IMR-90 (cell line): Measurements from ENCODE around the gene SPOCK3. TPM values are rescaled to one million over a fixed set of nuclear protein-coding genes. Genes with fewer than 3 reads are reported as not detected.

Source experiments
- ATAC-seq: fragments of 200-7000 bp; cut with Tn5 transposase; 2 replicates; pipeline ENCODE4 v1.9.1; 2020; ENCODE audit warnings: low read depth, mild to moderate bottlenecking, moderate library complexity
- BruUV-seq: library from RNA; stranded (reverse); fragments of 400-500 nt; replicated peaks from 2 replicates; lab custom pipeline; 2021; lab: Mats Ljungman, UMichigan
- CTCF ChIA-PET: fragments of 300-600 bp; formaldehyde crosslinking; extraction: SDS; loops from one replicate; lab custom pipeline; 2021; ENCODE audit warnings: antibody characterized with exemption; lab: Yijun Ruan, JAX
- POLR2A ChIA-PET: fragments of 300-600 bp; sonication (Branson Sonifier 250); formaldehyde crosslinking; loops from one replicate; lab custom pipeline; 2022; ENCODE audit warnings: antibody characterized with exemption; ENCODE audit not compliant: unreplicated experiment; lab: Charles Lee
- DNase-seq: peaks from one replicate; pipeline ENCODE4 v3.0.0; 2013
- H2AFZ ChIP-seq: replicated peaks from 2 replicates; pipeline ENCODE3; 2013; ENCODE audit warnings: low read length, mild to moderate bottlenecking; ENCODE audit not compliant: poor library complexity
- H2AK5ac ChIP-seq: 2 replicates; pipeline ENCODE4 v1.6.1; 2013; ENCODE audit warnings: low read depth, low read length, inconsistent platforms
- H2AK9ac ChIP-seq: replicated peaks from 2 replicates; pipeline ENCODE3; 2013; ENCODE audit warnings: mild to moderate bottlenecking, low read depth, low read length, moderate library complexity; ENCODE audit not compliant: poor library complexity
- H2BK120ac ChIP-seq: 2 replicates; pipeline ENCODE4 v1.6.1; 2013; ENCODE audit warnings: low read depth, low read length, inconsistent platforms
- H2BK15ac ChIP-seq: 3 replicates; pipeline ENCODE4 v1.6.1; 2013; ENCODE audit warnings: low read depth, low read length, inconsistent platforms
- H2BK20ac ChIP-seq: 2 replicates; pipeline ENCODE4 v1.6.1; 2013; ENCODE audit warnings: low read depth, mild to moderate bottlenecking, inconsistent platforms, low read length, moderate library complexity
- H2BK5ac ChIP-seq: 2 replicates; pipeline ENCODE4 v1.6.1; 2013; ENCODE audit warnings: mild to moderate bottlenecking, low read depth, low read length, inconsistent platforms; ENCODE audit not compliant: poor library complexity, severe bottlenecking
- H3K14ac ChIP-seq: replicated peaks from 2 replicates; pipeline ENCODE4 v1.6.1; 2013; ENCODE audit warnings: low read depth, low read length, inconsistent platforms
- H3K18ac ChIP-seq: 2 replicates; pipeline ENCODE4 v1.6.1; 2013; ENCODE audit warnings: low read depth, low read length, control low read depth
- H3K23ac ChIP-seq: 2 replicates; pipeline ENCODE4 v1.6.1; 2013; ENCODE audit warnings: low read depth, low read length, inconsistent platforms
- H3K27ac ChIP-seq: 2 replicates; pipeline ENCODE4 v1.5.1; 2013; ENCODE audit warnings: mild to moderate bottlenecking, control low read depth, low read length; ENCODE audit not compliant: insufficient read depth
- H3K27me3 ChIP-seq: 2 replicates; pipeline ENCODE4 v1.6.1; 2013; ENCODE audit warnings: low read length; ENCODE audit not compliant: control insufficient read depth, insufficient read depth
- H3K36me3 ChIP-seq: 2 replicates; pipeline ENCODE4 v1.6.1; 2013; ENCODE audit warnings: low read length, mixed read lengths; ENCODE audit not compliant: control insufficient read depth, insufficient read depth
- H3K4ac ChIP-seq: 2 replicates; pipeline ENCODE4 v1.6.1; 2013; ENCODE audit warnings: low read depth, low read length, inconsistent platforms
- H3K4me1 ChIP-seq: 2 replicates; pipeline ENCODE4 v1.6.1; 2013; ENCODE audit warnings: low read length, mixed read lengths; ENCODE audit not compliant: control insufficient read depth, insufficient read depth
- H3K4me2 ChIP-seq: 2 replicates; pipeline ENCODE4 v1.6.1; 2013; ENCODE audit warnings: low read depth, mild to moderate bottlenecking, control low read depth, low read length, moderate library complexity
- H3K4me3 ChIP-seq: 2 replicates; pipeline ENCODE4 v1.5.1; 2013; ENCODE audit warnings: low read depth, mild to moderate bottlenecking, control low read depth, low read length, moderate library complexity; ENCODE audit not compliant: insufficient read depth
- H3K56ac ChIP-seq: 2 replicates; pipeline ENCODE4 v1.6.1; 2013; ENCODE audit warnings: low read length, inconsistent platforms; ENCODE audit not compliant: insufficient read depth; ENCODE audit errors: extremely low read depth
- H3K79me1 ChIP-seq, 2 experiments: 2 replicates each; pipeline ENCODE4 v1.6.1; 2013; ENCODE audit warnings: low read length in 2 of 2, inconsistent platforms in 1 of 2, low read depth in 1 of 2
- H3K9ac ChIP-seq: 2 replicates; pipeline ENCODE4 v1.6.1; 2013; ENCODE audit warnings: low read depth, low read length, control low read depth
- H3K9me1 ChIP-seq: 2 replicates; pipeline ENCODE4 v1.6.1; 2013; ENCODE audit warnings: low read length, inconsistent platforms; ENCODE audit not compliant: insufficient read depth
- H3K9me3 ChIP-seq: 2 replicates; pipeline ENCODE4 v1.6.1; 2013; ENCODE audit warnings: low read length; ENCODE audit not compliant: control insufficient read depth, insufficient read depth
- H4K20me1 ChIP-seq: 2 replicates; pipeline ENCODE4 v1.6.1; 2013; ENCODE audit warnings: low read length, inconsistent platforms; ENCODE audit not compliant: insufficient read depth
- H4K5ac ChIP-seq: 2 replicates; pipeline ENCODE4 v1.6.1; 2013; ENCODE audit warnings: mild to moderate bottlenecking, low read depth, low read length, control low read depth
- H4K8ac ChIP-seq, 2 experiments: 2 replicates each; pipeline ENCODE4 v1.6.1; 2013; ENCODE audit warnings: low read depth in 2 of 2, low read length in 2 of 2, control low read depth in 1 of 2, inconsistent platforms in 1 of 2
- H4K91ac ChIP-seq: 2 replicates; pipeline ENCODE4 v1.6.1; 2013; ENCODE audit warnings: low read depth, low read length, inconsistent platforms; ENCODE audit not compliant: insufficient read depth
- BHLHE40 ChIP-seq: fragments of 150-350 bp; IDR thresholded peaks from 2 replicates; pipeline ENCODE4 v1.6.1; 2016; ENCODE audit warnings: mild to moderate bottlenecking, low read depth, low read length
- CEBPB ChIP-seq: IDR thresholded peaks from 2 replicates; pipeline ENCODE4 v1.6.1; 2012; ENCODE audit warnings: low read depth, low read length, improper control_type of control experiment
- CHD1 ChIP-seq: IDR thresholded peaks from 2 replicates; pipeline ENCODE4 v1.6.1; 2012; ENCODE audit warnings: low read depth, low read length, improper control_type of control experiment
- FOS ChIP-seq: fragments of 150-350 bp; IDR thresholded peaks from 2 replicates; pipeline ENCODE4 v1.6.1; 2016; ENCODE audit warnings: low read depth, low read length
- MAFK ChIP-seq: IDR thresholded peaks from 2 replicates; pipeline ENCODE4 v1.6.1; 2012; ENCODE audit warnings: low read depth, low read length, improper control_type of control experiment
- MAZ ChIP-seq: IDR thresholded peaks from 2 replicates; pipeline ENCODE4 v1.6.1; 2012; ENCODE audit warnings: low read depth, mild to moderate bottlenecking, low read length, improper control_type of control experiment, moderate library complexity, borderline replicate concordance
- MXI1 ChIP-seq: IDR thresholded peaks from 2 replicates; pipeline ENCODE4 v1.6.1; 2012; ENCODE audit warnings: low read depth, mild to moderate bottlenecking, low read length, moderate library complexity, borderline replicate concordance
- NFE2L2 ChIP-seq: fragments of 150-350 bp; IDR thresholded peaks from 2 replicates; pipeline ENCODE4 v1.6.1; 2016; ENCODE audit warnings: low read depth, mild to moderate bottlenecking, low read length
- POLR2A ChIP-seq: IDR thresholded peaks from 2 replicates; pipeline ENCODE4 v1.6.1; 2012; ENCODE audit warnings: mild to moderate bottlenecking, low read depth, low read length
- RAD21 ChIP-seq: IDR thresholded peaks from 2 replicates; pipeline ENCODE4 v1.6.1; 2012; ENCODE audit warnings: low read length, improper control_type of control experiment
- RCOR1 ChIP-seq: IDR thresholded peaks from 2 replicates; pipeline ENCODE4 v1.6.1; 2012; ENCODE audit warnings: mild to moderate bottlenecking, low read length, improper control_type of control experiment; ENCODE audit not compliant: insufficient replicate concordance
- RFX5 ChIP-seq: IDR thresholded peaks from 2 replicates; pipeline ENCODE4 v1.8.0; 2012; ENCODE audit warnings: low read depth, mild to moderate bottlenecking, low read length, moderate library complexity
- SMC3 ChIP-seq: fragments of 150-350 bp; IDR thresholded peaks from 2 replicates; pipeline ENCODE4 v1.6.1; 2016; ENCODE audit warnings: low read depth, mild to moderate bottlenecking, antibody characterized with exemption, low read length, moderate library complexity
- WGBS, 2 experiments: methylation state at CpG; one replicate each; pipeline versions ENCODE4 v1.1.5 to v1.1.7; 2013; ENCODE audit warnings: missing lambda C conversion rate in 2 of 2; ENCODE audit not compliant: insufficient read length in 1 of 2; ENCODE audit errors: extremely low coverage in 2 of 2; 5-methylcytosine and 5-hydroxymethylcytosine counted together
- dilution Hi-C: fragments of 300-500 bp; cut with HindIII; formaldehyde crosslinking; loops from one replicate; pipeline ENCODE4 v1.14.3; 2018; ENCODE audit warnings: low sequenced_read_pairs; ENCODE audit not compliant: unreplicated experiment
- in situ Hi-C: fragments of 300-500 bp; cut with MboI; formaldehyde crosslinking; loops from 3 replicates; pipeline ENCODE4 v1.14.3; 2019; ENCODE audit warnings: low sequenced_read_pairs, inconsistent platforms, mixed read lengths
- intact Hi-C: fragments of 100-400 bp; cut with micrococcal nuclease; formaldehyde crosslinking; loops from 2 replicates; pipeline ENCODE4 v1.10.0; 2022
- polyA plus RNA-seq, 3 experiments: library from polyadenylated mRNA; depleted of rRNA; stranded (reverse); fragments of >200 nt; gene quantifications; 2 replicates each; pipeline ENCODE4 v1.2.3, GENCODE V29; 2012; ENCODE audit warnings: low replicate concordance in 1 of 3
- total RNA-seq: library from RNA; depleted of rRNA; stranded (reverse); fragments of >200 nt; gene quantifications from 2 replicates; pipeline ENCODE4 v1.2.3, GENCODE V29; 2012
- TF ChIP-seq, protein P1 (sequence below): fragments of 150-350 bp; IDR thresholded peaks from 2 replicates; pipeline ENCODE4 v1.6.1; 2016; ENCODE audit warnings: low read depth, mild to moderate bottlenecking, low read length, moderate library complexity, borderline replicate concordance
- TF ChIP-seq, protein P2 (sequence below): conservative IDR thresholded peaks from 2 replicates; pipeline ENCODE4 v1.5.1; 2012; ENCODE audit warnings: mild to moderate bottlenecking, low read depth, low read length, improper control_type of control experiment
- TF ChIP-seq, protein P3 (sequence below): fragments of 150-350 bp; IDR thresholded peaks from 2 replicates; pipeline ENCODE4 v1.6.1; 2017; ENCODE audit warnings: mild to moderate bottlenecking, antibody characterized with exemption, low read length, low read depth

Gene SPOCK3
- total and polyA plus RNA-seq, 2 of the 4 experiments (the other 2 are of a cell fraction): not detected

DNA sequence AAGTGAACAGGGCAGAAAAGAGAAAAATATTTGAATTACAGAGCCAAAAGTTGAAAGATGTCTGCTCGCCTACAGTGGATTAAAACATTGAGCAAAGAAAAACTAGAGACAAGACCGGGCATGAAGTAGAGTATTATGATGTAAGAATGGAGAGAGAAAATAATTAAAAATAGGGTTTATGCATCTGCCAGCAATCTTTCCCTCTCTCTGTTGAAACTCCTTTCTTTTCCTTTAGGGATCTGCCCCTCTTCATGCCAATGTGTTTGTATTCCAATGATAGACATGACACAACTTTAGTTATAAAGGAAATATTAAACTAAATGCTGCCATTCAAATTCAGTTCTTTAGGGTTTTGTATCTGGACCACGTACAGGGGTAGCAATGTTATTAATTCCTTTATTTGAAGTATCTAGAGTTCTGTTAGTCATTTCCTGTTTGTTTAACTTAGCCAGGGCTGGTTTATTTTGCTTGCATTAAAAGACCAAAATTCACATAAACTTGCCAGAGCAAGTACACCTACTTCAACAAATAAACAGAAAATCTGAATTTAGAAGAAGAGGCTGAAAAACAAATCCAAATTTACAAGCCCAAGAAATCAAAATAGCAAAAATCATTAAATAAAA lies 202.6 kb downstream of the SPOCK3 start:
- Histone ChIP-seq H2BK5ac (no peak overlapping the region), H2AK5ac (no peak overlapping the region), H3K4ac (no peak overlapping the region), H4K5ac (no peak overlapping the region), H2AFZ (no peak overlapping the region), H3K14ac (no peak overlapping the region), H3K9me3 (no peaks in the 10 kb centered on the region), H4K91ac (no peak overlapping the region), H4K20me1 (no peaks in the 10 kb centered on the region), H3K18ac (no peak overlapping the region), H3K9me1 (no peaks in the 10 kb centered on the region), H3K9ac (no peak overlapping the region), H4K8ac (no peak overlapping the region), H3K4me2 (no peak overlapping the region), H3K4me3 (no peak overlapping the region), H3K36me3 (no peaks in the 10 kb centered on the region), H3K79me1 (no peaks in the 10 kb centered on the region), H3K56ac (no peak overlapping the region), H3K23ac (no peak overlapping the region), H2AK9ac (no peak overlapping the region), H2BK15ac (no peak overlapping the region), H3K4me1 (no peaks in the 10 kb centered on the region), H2BK120ac (no peak overlapping the region), H2BK20ac (no peak overlapping the region), H3K27me3 (no peaks in the 10 kb centered on the region), H3K27ac (no peak overlapping the region)
- dilution Hi-C loops: no loop called here
- ChIA-PET CTCF (interaction anchor here (1.2 kb wide), 1 partner anchor 10 kb away, joined by 3 read pairs; no protein-coding TSS in a partner anchor), POLR2A (no interaction called here)
- ATAC-seq (no peak; the same call in 1 of the 2 replicates), DNase-seq (peak; percentile 5)
- in situ Hi-C loops: no loop called here
- BruUV-seq: no TSS peak
- no peak for TF ChIP-seq SMC3
- no peak for TF ChIP-seq RFX5
- no peak for TF ChIP-seq NFE2L2
- TF ChIP-seq, protein P1, sequence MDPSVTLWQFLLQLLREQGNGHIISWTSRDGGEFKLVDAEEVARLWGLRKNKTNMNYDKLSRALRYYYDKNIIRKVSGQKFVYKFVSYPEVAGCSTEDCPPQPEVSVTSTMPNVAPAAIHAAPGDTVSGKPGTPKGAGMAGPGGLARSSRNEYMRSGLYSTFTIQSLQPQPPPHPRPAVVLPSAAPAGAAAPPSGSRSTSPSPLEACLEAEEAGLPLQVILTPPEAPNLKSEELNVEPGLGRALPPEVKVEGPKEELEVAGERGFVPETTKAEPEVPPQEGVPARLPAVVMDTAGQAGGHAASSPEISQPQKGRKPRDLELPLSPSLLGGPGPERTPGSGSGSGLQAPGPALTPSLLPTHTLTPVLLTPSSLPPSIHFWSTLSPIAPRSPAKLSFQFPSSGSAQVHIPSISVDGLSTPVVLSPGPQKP: no peak
- TF ChIP-seq, protein P2, sequence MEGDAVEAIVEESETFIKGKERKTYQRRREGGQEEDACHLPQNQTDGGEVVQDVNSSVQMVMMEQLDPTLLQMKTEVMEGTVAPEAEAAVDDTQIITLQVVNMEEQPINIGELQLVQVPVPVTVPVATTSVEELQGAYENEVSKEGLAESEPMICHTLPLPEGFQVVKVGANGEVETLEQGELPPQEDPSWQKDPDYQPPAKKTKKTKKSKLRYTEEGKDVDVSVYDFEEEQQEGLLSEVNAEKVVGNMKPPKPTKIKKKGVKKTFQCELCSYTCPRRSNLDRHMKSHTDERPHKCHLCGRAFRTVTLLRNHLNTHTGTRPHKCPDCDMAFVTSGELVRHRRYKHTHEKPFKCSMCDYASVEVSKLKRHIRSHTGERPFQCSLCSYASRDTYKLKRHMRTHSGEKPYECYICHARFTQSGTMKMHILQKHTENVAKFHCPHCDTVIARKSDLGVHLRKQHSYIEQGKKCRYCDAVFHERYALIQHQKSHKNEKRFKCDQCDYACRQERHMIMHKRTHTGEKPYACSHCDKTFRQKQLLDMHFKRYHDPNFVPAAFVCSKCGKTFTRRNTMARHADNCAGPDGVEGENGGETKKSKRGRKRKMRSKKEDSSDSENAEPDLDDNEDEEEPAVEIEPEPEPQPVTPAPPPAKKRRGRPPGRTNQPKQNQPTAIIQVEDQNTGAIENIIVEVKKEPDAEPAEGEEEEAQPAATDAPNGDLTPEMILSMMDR: no peak
- no peak for TF ChIP-seq BHLHE40
- TF ChIP-seq, protein P3, sequence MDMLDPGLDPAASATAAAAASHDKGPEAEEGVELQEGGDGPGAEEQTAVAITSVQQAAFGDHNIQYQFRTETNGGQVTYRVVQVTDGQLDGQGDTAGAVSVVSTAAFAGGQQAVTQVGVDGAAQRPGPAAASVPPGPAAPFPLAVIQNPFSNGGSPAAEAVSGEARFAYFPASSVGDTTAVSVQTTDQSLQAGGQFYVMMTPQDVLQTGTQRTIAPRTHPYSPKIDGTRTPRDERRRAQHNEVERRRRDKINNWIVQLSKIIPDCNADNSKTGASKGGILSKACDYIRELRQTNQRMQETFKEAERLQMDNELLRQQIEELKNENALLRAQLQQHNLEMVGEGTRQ: no peak
- TF ChIP-seq CEBPB: no peak
- TF ChIP-seq MAFK: no peak
- no peak for TF ChIP-seq FOS
- TF ChIP-seq CHD1: no peak
- TF ChIP-seq POLR2A: no peak
- no peak for TF ChIP-seq MAZ
- TF ChIP-seq MXI1: no peak
- TF ChIP-seq RAD21: no peak
- no peak for TF ChIP-seq RCOR1
- no CpG with 5 or more reads among the region's 3 CpGs for WGBS, 2 experiments
- intact Hi-C loops: no loop called here
